Adrenal gland (tissue), 5 donors: Measurements from ENCODE around the gene LUC7L.

ENCODE experiments used
- CTCF ChIP-seq, 6 experiments: fragments of 450-650 bp in 4 of 6; fragments of 200-600 bp in 2 of 6; sonication (generic) in 1 of 6; IDR thresholded peaks; 1 replicate in 5 of 6; 2 replicates in 1 of 6; pipeline versions ENCODE4 v1.5.1 to v1.8.0; 2016 to 2021; ENCODE audit warnings: antibody characterized with exemption in 6 of 6, mild to moderate bottlenecking in 2 of 6, moderate library complexity in 1 of 6
- POLR2A ChIP-seq, 2 donors: fragments of 450-650 bp; IDR thresholded peaks; one replicate each; pipeline ENCODE4 v1.6.1; 2017; ENCODE audit warnings: antibody characterized with exemption in 2 of 2, mild to moderate bottlenecking in 2 of 2, moderate library complexity in 1 of 2
- donor health status: DM: no; HTN: no; CAD: no.

DNA sequence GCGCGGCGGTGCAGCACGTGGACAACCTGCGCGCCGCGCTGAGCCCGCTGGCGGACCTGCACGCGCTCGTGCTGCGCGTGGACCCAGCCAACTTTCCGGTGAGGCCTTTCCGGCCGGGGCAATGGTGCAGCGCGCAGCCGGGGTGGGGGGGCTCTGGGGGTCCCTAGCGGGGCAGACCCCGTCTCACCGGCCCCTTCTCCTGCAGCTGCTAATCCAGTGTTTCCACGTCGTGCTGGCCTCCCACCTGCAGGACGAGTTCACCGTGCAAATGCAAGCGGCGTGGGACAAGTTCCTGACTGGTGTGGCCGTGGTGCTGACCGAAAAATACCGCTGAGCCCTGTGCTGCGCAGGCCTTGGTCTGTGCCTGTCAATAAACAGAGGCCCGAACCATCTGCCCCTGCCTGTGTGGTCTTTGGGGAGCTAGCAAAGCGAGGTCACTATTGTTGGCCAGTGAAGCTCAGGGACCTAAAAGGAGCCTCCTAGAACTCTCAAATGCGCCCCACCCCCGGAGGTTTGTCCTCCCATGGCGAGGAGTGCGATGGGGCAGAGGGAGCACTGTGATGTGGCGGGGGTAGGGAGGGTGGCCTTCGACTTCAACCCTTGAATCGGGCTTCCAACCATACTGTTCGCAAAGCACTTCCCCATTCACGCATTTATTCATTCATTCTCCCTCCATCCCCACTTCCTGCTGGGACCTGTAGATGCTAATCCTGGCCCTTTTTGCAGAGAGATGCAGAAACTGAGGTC, 62.7 kb downstream of the LUC7L start:
- TF ChIP-seq CTCF (IDR thresholded peaks at IDR 0.05) (no peak), POLR2A (IDR thresholded peaks at IDR 0.05) (no peak)
